ENCODE measurements around the gene OR2G2.
A peak's percentile ranks its signal among the peaks of the same experiment; 100 is the strongest.

OR2G2 gene

DNA sequence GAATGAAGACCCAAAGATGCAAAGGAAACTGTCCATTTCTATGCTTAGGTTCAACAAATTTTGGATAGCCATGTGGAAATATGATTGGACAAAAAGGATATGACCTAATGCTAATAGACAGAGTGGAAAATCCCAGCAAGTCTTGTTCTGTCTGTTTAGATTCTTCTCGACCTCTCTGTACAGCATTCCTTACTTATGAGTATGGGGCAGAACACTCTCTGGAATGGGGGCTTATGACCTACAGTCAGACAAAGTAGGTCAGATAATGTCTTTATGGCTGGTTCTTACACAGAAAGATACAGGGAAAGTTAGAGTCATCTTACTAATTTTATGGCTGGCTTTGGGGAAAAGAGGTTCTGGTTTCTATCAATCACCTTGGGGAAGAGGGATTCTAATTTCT lies 36.4 kb upstream of the OR2G2 start:
- H3K4me3 ChIP-seq (replicated peaks in 1 of 2; ENCODE audit: low read depth in 2 of 2, low read length in 2 of 2) = no peak overlapping the region
- TF ChIP-seq, protein P1, sequence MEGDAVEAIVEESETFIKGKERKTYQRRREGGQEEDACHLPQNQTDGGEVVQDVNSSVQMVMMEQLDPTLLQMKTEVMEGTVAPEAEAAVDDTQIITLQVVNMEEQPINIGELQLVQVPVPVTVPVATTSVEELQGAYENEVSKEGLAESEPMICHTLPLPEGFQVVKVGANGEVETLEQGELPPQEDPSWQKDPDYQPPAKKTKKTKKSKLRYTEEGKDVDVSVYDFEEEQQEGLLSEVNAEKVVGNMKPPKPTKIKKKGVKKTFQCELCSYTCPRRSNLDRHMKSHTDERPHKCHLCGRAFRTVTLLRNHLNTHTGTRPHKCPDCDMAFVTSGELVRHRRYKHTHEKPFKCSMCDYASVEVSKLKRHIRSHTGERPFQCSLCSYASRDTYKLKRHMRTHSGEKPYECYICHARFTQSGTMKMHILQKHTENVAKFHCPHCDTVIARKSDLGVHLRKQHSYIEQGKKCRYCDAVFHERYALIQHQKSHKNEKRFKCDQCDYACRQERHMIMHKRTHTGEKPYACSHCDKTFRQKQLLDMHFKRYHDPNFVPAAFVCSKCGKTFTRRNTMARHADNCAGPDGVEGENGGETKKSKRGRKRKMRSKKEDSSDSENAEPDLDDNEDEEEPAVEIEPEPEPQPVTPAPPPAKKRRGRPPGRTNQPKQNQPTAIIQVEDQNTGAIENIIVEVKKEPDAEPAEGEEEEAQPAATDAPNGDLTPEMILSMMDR (IDR thresholded peaks at IDR 0.05; ENCODE audit: low read depth, low read length) = no peak
- peak; percentile 1 to 48 for DNase-seq (ENCODE audit: low read depth in 2 of 2)

DNA sequence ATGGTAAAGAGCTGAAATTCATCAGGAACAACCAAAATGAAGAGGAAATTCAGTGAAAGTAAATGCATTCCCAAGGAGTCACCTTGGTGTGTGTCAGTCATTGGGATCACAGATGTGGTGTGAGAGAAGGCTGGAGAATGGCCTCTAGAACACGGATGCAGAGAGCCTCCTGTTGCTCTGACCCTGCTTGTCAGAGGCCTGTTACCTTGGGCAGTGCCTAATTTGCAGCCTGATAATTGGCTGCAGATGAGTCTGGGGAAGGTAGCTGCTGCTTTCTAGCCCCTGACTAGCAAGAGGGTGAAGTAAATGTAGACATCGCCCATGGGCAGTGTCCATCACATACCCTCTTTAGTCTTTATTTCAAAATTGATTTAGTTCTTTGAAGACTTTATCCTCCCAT lies 35.9 kb upstream of the OR2G2 start:
- DNase-seq (ENCODE audit: low read depth in 2 of 2) = no peak
- H3K4me3 ChIP-seq (replicated peaks in 1 of 2; ENCODE audit: low read depth in 2 of 2, low read length in 2 of 2) = no peak overlapping the region
- TF ChIP-seq, protein P1 (IDR thresholded peaks at IDR 0.05; ENCODE audit: low read depth, low read length) = no peak

DNA sequence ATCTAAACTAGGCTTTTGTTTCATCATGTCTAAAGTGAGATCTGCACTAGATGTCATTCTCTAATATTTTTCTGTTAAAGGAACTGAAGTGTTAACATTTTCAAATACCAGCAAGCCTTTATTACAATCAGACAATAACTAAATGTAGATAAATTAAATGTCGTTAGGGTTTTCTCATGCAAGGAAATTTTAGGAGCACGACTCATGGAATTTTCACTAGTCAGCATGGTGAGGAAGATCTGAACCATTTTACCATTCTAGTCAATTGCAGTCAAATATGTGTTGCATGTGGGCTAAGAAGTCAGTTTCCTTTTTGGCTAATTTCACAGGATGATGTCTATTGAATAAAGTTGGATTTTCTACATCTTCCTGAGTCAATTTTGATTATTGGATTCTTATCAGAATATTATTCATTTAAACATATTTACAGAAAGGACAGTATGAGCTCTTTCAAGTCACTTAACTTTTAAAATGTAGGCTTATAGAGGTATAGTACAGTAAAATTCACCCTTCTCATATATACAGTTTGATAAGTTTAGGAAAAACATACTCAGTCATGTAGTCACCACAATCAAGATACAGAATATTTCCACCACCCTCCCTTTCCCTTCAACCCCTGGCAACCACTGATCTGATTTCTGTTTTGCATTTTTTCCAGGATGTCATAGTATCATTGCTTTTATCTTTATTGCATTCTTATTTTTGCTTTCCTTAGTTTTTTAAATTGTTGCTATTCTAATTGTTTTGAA lies 30.1 kb upstream of the OR2G2 start:
- no peak overlapping the region for H3K4me3 ChIP-seq (replicated peaks in 1 of 2; ENCODE audit: low read depth in 2 of 2, low read length in 2 of 2)
- DNase-seq (ENCODE audit: low read depth in 2 of 2) = peak in 1 of 2 donors; percentile 7
- TF ChIP-seq, protein P1 (IDR thresholded peaks at IDR 0.05; ENCODE audit: low read depth, low read length) = no peak

DNA sequence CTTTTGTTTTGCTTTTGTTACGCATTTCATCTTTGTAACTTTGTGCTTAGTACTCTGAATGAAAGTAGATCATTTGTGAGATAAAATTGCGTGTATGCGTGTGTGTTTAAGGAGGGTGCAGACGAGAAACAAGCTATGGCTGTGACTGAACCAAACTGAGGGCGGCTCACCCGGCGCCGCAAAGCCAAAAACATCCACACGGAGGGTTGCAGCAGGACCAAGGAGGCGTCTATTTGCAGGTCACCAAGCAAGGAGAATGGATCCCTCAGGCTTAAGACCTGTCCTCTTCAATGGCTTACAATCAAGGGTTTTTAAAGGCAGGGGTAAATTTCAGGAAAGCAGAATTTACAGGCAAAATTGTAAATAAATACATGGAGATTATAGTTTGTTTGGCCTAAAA lies 26.4 kb upstream of the OR2G2 start:
- TF ChIP-seq, protein P1 (IDR thresholded peaks at IDR 0.05; ENCODE audit: low read depth, low read length) = no peak
- no peak for DNase-seq (ENCODE audit: low read depth in 2 of 2)
- no peak overlapping the region for H3K4me3 ChIP-seq (replicated peaks in 1 of 2; ENCODE audit: low read depth in 2 of 2, low read length in 2 of 2)

DNA sequence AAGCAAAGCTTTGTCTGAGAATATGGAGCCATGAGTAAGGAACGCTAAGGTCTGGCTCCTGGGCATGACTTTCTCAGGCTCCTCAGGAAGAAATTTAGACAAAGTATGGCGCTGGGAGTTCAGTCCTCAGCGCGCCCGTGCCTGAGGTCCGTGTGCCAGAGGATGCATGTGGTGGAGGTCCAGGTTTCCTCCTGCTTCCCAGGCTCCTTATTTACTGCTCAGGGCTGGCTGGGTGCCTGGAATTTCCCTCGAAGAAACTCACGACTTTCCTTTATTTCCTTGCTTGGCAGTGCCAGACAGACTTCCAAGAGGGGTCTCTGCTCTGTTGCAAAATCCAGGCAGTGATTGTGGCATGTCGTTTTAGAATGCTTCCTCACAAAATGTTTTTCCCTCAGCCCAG lies 26.0 kb upstream of the OR2G2 start:
- DNase-seq (ENCODE audit: low read depth in 2 of 2) = no peak
- H3K4me3 ChIP-seq (replicated peaks in 1 of 2; ENCODE audit: low read depth in 2 of 2, low read length in 2 of 2) = no peak overlapping the region
- TF ChIP-seq, protein P1 (IDR thresholded peaks at IDR 0.05; ENCODE audit: low read depth, low read length) = no peak

DNA sequence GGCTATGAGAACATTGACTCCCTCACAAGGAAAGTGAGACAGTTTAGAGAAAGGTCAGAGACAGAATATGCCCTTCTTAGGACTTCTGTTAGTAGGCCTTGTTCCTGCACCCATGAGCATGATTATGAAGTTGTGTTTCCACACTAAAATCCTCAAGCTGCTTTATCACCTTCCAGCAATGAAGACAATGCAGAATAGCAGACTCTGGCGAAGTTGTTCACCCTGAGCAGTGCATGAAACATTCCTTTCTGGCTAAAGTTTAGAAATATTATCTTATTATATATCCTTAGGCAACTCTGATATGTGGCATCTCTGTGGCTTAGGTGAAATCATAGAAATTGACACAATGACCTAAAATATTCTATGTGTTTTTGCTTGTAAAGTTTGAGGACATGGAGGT lies 13.9 kb upstream of the OR2G2 start:
- TF ChIP-seq, protein P1 (IDR thresholded peaks at IDR 0.05; ENCODE audit: low read depth, low read length) = no peak
- H3K4me3 ChIP-seq (replicated peaks in 1 of 2; ENCODE audit: low read depth in 2 of 2, low read length in 2 of 2) = no peak overlapping the region
- no peak for DNase-seq (ENCODE audit: low read depth in 2 of 2)

DNA sequence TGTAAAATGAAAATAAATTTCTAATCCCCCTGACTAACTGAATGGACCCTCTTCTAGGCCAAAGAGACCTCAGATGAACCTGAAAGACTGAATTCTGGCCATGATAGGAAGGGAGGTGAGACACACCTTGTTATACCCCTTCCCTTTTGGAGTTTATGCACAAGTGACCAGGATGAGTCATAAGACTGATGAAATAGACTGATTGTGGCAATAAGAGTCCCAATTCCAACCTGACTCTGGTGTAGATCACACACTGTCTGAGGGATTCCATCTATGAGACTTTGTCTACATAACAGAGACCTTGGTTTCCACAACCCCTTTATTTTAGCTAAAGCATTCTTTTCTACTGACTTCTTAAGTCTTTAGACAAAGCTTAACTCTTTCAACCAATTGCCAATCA lies 13.5 kb upstream of the OR2G2 start:
- DNase-seq (ENCODE audit: low read depth in 2 of 2) = no peak
- TF ChIP-seq, protein P1 (IDR thresholded peaks at IDR 0.05; ENCODE audit: low read depth, low read length) = no peak
- no peak overlapping the region for H3K4me3 ChIP-seq (replicated peaks in 1 of 2; ENCODE audit: low read depth in 2 of 2, low read length in 2 of 2)

Measured in cardiac fibroblast (primary cell).